Measurements from ENCODE around the gene RAD1. TPM values are rescaled to one million over a fixed set of nuclear protein-coding genes. Genes with fewer than 3 reads are reported as not detected.

Gene RAD1
- total and polyA plus RNA-seq, 2 donors (not counting 1 experiment from before 2014, with no cell fraction given) = 46.9 to 123 TPM

GRCh38 chr5:34881246-34881645, 34.1 kb downstream of the RAD1 start:
- no peak overlapping the region for H3K27ac ChIP-seq (ENCODE audit: insufficient read depth, low read length)
- TF ChIP-seq CTCF (conservative IDR thresholded peaks at IDR 0.05 in 1 of 2, IDR thresholded peaks at IDR 0.05 in 1 of 2; ENCODE audit: low read depth in 1 of 2, low read length in 2 of 2) (no peak), EZH2 (IDR thresholded peaks at IDR 0.05; ENCODE audit: low read length, missing control alignments) (no peak)
- H3K36me3 ChIP-seq (ENCODE audit: control insufficient read depth, insufficient read depth, low read length) = no peaks in the 10 kb centered on the region
- H3K9ac ChIP-seq (ENCODE audit: insufficient read depth, low read length) = no peak overlapping the region
- DNase-seq (ENCODE audit: low read depth in 2 of 2) = no peak
- no peaks in the 10 kb centered on the region for H3K27me3 ChIP-seq (ENCODE audit: control insufficient read depth, insufficient read depth, low read length)
- H4K20me1 ChIP-seq (ENCODE audit: control insufficient read depth, extremely low read depth, insufficient read depth, low read length) = no peaks in the 10 kb centered on the region
- no peaks in the 10 kb centered on the region for H3K79me2 ChIP-seq (ENCODE audit: control insufficient read depth, insufficient read depth, low read length)
- no peaks in the 10 kb centered on the region for H3K4me1 ChIP-seq (ENCODE audit: control insufficient read depth, extremely low read depth, insufficient read depth, low read length)
- no peak overlapping the region for H3K4me2 ChIP-seq (ENCODE audit: extremely low read depth, insufficient read depth, low read length)
- H3K9me3 ChIP-seq (ENCODE audit: control insufficient read depth, insufficient read depth, low read depth, low read length) = no peaks in the 10 kb centered on the region
- no peak overlapping the region for H3K4me3 ChIP-seq (replicated peaks in 1 of 4; ENCODE audit: control extremely low read depth in 1 of 4, insufficient read depth in 1 of 4, low read depth in 3 of 4, low read length in 4 of 4)
- no peak overlapping the region for H2AFZ ChIP-seq (ENCODE audit: low read length)

GRCh38 chr5:34876275-34876674, 39.0 kb downstream of the RAD1 start:
- Histone ChIP-seq H4K20me1 (ENCODE audit: control insufficient read depth, extremely low read depth, insufficient read depth, low read length) (no peaks in the 10 kb centered on the region), H3K9me3 (ENCODE audit: control insufficient read depth, insufficient read depth, low read depth, low read length) (no peaks in the 10 kb centered on the region), H3K4me1 (ENCODE audit: control insufficient read depth, extremely low read depth, insufficient read depth, low read length) (no peaks in the 10 kb centered on the region), H3K9ac (ENCODE audit: insufficient read depth, low read length) (no peak overlapping the region), H3K36me3 (ENCODE audit: control insufficient read depth, insufficient read depth, low read length) (no peaks in the 10 kb centered on the region), H3K4me3 (replicated peaks in 1 of 4; ENCODE audit: control extremely low read depth in 1 of 4, insufficient read depth in 1 of 4, low read depth in 3 of 4, low read length in 4 of 4) (no peak overlapping the region), H3K4me2 (ENCODE audit: extremely low read depth, insufficient read depth, low read length) (no peak overlapping the region), H3K27me3 (ENCODE audit: control insufficient read depth, insufficient read depth, low read length) (no peaks in the 10 kb centered on the region), H3K27ac (ENCODE audit: insufficient read depth, low read length) (no peak overlapping the region), H3K79me2 (ENCODE audit: control insufficient read depth, insufficient read depth, low read length) (no peaks in the 10 kb centered on the region), H2AFZ (ENCODE audit: low read length) (no peak overlapping the region)
- no peak for TF ChIP-seq EZH2 (IDR thresholded peaks at IDR 0.05; ENCODE audit: low read length, missing control alignments)
- no peak for TF ChIP-seq CTCF (conservative IDR thresholded peaks at IDR 0.05 in 1 of 2, IDR thresholded peaks at IDR 0.05 in 1 of 2; ENCODE audit: low read depth in 1 of 2, low read length in 2 of 2)
- no peak for DNase-seq (ENCODE audit: low read depth in 2 of 2)

GRCh38 chr5:34870382-34870781, 44.9 kb downstream of the RAD1 start:
- H3K27me3 ChIP-seq (ENCODE audit: control insufficient read depth, insufficient read depth, low read length) = no peaks in the 10 kb centered on the region
- H4K20me1 ChIP-seq (ENCODE audit: control insufficient read depth, extremely low read depth, insufficient read depth, low read length) = no peaks in the 10 kb centered on the region
- H3K9ac ChIP-seq (ENCODE audit: insufficient read depth, low read length) = no peak overlapping the region
- no peaks in the 10 kb centered on the region for H3K36me3 ChIP-seq (ENCODE audit: control insufficient read depth, insufficient read depth, low read length)
- H2AFZ ChIP-seq (ENCODE audit: low read length) = no peak overlapping the region
- no peak for DNase-seq (ENCODE audit: low read depth in 2 of 2)
- H3K4me2 ChIP-seq (ENCODE audit: extremely low read depth, insufficient read depth, low read length) = no peak overlapping the region
- no peak overlapping the region for H3K27ac ChIP-seq (ENCODE audit: insufficient read depth, low read length)
- no peak for TF ChIP-seq EZH2 (IDR thresholded peaks at IDR 0.05; ENCODE audit: low read length, missing control alignments)
- no peak overlapping the region for H3K4me3 ChIP-seq (replicated peaks in 1 of 4; ENCODE audit: control extremely low read depth in 1 of 4, insufficient read depth in 1 of 4, low read depth in 3 of 4, low read length in 4 of 4)
- H3K4me1 ChIP-seq (ENCODE audit: control insufficient read depth, extremely low read depth, insufficient read depth, low read length) = no peaks in the 10 kb centered on the region
- H3K79me2 ChIP-seq (ENCODE audit: control insufficient read depth, insufficient read depth, low read length) = no peaks in the 10 kb centered on the region
- H3K9me3 ChIP-seq (ENCODE audit: control insufficient read depth, insufficient read depth, low read depth, low read length) = no peaks in the 10 kb centered on the region

Measured in fibroblast of lung (primary cell).